H9 (cell line): ENCODE results near the gene ARHGAP22. TPM values are rescaled to one million over a fixed set of nuclear protein-coding genes. Genes with fewer than 3 reads are reported as not detected.

ENCODE experiments used
- DNase-seq: peaks from one replicate; pipeline ENCODE4 v3.0.0-alpha.2; 2017
- H2AFZ ChIP-seq: one replicate; pipeline ENCODE4 v1.6.1; 2013; ENCODE audit warnings: mild to moderate bottlenecking, low read length, control low read depth, moderate library complexity
- H2AK5ac ChIP-seq: 2 replicates; pipeline ENCODE4 v1.6.1; 2013; ENCODE audit warnings: low read length, control low read depth, mixed read lengths; ENCODE audit not compliant: insufficient read length
- H2BK120ac ChIP-seq: one replicate; pipeline ENCODE4 v1.6.1; 2013; ENCODE audit warnings: low read depth, mild to moderate bottlenecking, low read length, control low read depth, inconsistent platforms; ENCODE audit not compliant: poor library complexity, severe bottlenecking
- H2BK12ac ChIP-seq: 2 replicates; pipeline ENCODE4 v1.6.1; 2013; ENCODE audit warnings: low read length, control low read depth, mixed read lengths, low read depth; ENCODE audit not compliant: insufficient read length
- H2BK15ac ChIP-seq: 2 replicates; pipeline ENCODE4 v1.6.1; 2013; ENCODE audit warnings: low read depth, low read length, control low read depth
- H2BK20ac ChIP-seq: one replicate; pipeline ENCODE4 v1.6.1; 2013; ENCODE audit warnings: low read depth, mild to moderate bottlenecking, low read length, control low read depth, inconsistent platforms; ENCODE audit not compliant: poor library complexity, severe bottlenecking
- H2BK5ac ChIP-seq: 2 replicates; pipeline ENCODE4 v1.6.1; 2013; ENCODE audit warnings: low read length, control low read depth, mixed read lengths; ENCODE audit not compliant: insufficient read length
- H3K14ac ChIP-seq: 2 replicates; pipeline ENCODE4 v1.6.1; 2013; ENCODE audit warnings: low read length, control low read depth; ENCODE audit not compliant: insufficient read depth
- H3K18ac ChIP-seq: 2 replicates; pipeline ENCODE4 v1.6.1; 2013; ENCODE audit warnings: low read depth, mild to moderate bottlenecking, mixed read lengths, low read length, control low read depth; ENCODE audit not compliant: insufficient read length
- H3K23ac ChIP-seq: 2 replicates; pipeline ENCODE4 v1.6.1; 2013; ENCODE audit warnings: low read length, control low read depth, mixed read lengths, low read depth; ENCODE audit not compliant: insufficient read length
- H3K23me2 ChIP-seq: 2 replicates; pipeline ENCODE4 v1.6.1; 2013; ENCODE audit warnings: low read depth, mild to moderate bottlenecking, mixed read lengths, low read length, control low read depth; ENCODE audit not compliant: insufficient read length, poor library complexity, severe bottlenecking
- H3K27ac ChIP-seq: 2 replicates; pipeline ENCODE4 v1.5.1; 2013; ENCODE audit warnings: low read length, control low read depth, mixed read lengths, low read depth; ENCODE audit not compliant: insufficient read length
- H3K27me3 ChIP-seq: 2 replicates; pipeline ENCODE4 v1.6.1; 2013; ENCODE audit warnings: low read length, control low read depth, inconsistent platforms; ENCODE audit not compliant: insufficient read depth
- H3K4ac ChIP-seq: 2 replicates; pipeline ENCODE4 v1.6.1; 2013; ENCODE audit warnings: low read depth, mild to moderate bottlenecking, control low read depth, inconsistent platforms, low read length, moderate library complexity
- H3K4me1 ChIP-seq: 2 replicates; pipeline ENCODE4 v1.6.1; 2013; ENCODE audit warnings: low read length, control low read depth, inconsistent platforms; ENCODE audit not compliant: insufficient read depth
- H3K4me2 ChIP-seq: 2 replicates; pipeline ENCODE4 v1.6.1; 2013; ENCODE audit warnings: low read length, control low read depth, mixed read lengths; ENCODE audit not compliant: insufficient read length, insufficient read depth
- H3K56ac ChIP-seq: 2 replicates; pipeline ENCODE4 v1.6.1; 2013; ENCODE audit warnings: low read depth, mild to moderate bottlenecking, mixed read lengths, low read length, control low read depth; ENCODE audit not compliant: insufficient read length
- H3K79me1 ChIP-seq: 2 replicates; pipeline ENCODE4 v1.6.1; 2013; ENCODE audit warnings: low read depth, mild to moderate bottlenecking, moderate library complexity, low read length, control low read depth, inconsistent platforms; ENCODE audit not compliant: insufficient read depth, poor library complexity, severe bottlenecking
- H3K79me2 ChIP-seq: 2 replicates; pipeline ENCODE4 v1.6.1; 2013; ENCODE audit warnings: low read length, control low read depth, inconsistent platforms; ENCODE audit not compliant: insufficient read depth
- H3K9ac ChIP-seq: 2 replicates; pipeline ENCODE4 v1.6.1; 2013; ENCODE audit warnings: low read length, control low read depth, mixed read lengths; ENCODE audit not compliant: insufficient read length; ENCODE audit errors: extremely low read depth
- H3K9me3 ChIP-seq: one replicate; pipeline ENCODE4 v1.6.1; 2013; ENCODE audit warnings: low read depth, low read length, inconsistent platforms; ENCODE audit not compliant: control insufficient read depth
- H3T11ph ChIP-seq: one replicate; pipeline ENCODE4 v1.6.1; 2013; ENCODE audit warnings: mild to moderate bottlenecking, low read length, control low read depth, inconsistent platforms
- H4K20me1 ChIP-seq: one replicate; pipeline ENCODE4 v1.6.1; 2013; ENCODE audit not compliant: control insufficient read depth, insufficient read length, insufficient read depth
- H4K5ac ChIP-seq: 2 replicates; pipeline ENCODE4 v1.6.1; 2013; ENCODE audit warnings: low read depth, mild to moderate bottlenecking, mixed read lengths, low read length, control low read depth; ENCODE audit not compliant: insufficient read length
- H4K8ac ChIP-seq: replicated peaks from 2 replicates; pipeline ENCODE4 v1.6.1; 2013; ENCODE audit warnings: low read length, control low read depth, mixed read lengths, low read depth; ENCODE audit not compliant: insufficient read length
- H4K91ac ChIP-seq: 2 replicates; pipeline ENCODE4 v1.6.1; 2013; ENCODE audit warnings: low read depth, mild to moderate bottlenecking, moderate library complexity, mixed read lengths, low read length, control low read depth; ENCODE audit not compliant: insufficient read length
- H3K27ac Mint-ChIP-seq, 3 experiments: 2 replicates in 2 of 3; 3 replicates in 1 of 3; pipeline ENCODE4 v1.8.0; 2020 to 2021; ENCODE audit warnings: mixed read lengths in 3 of 3, mild to moderate bottlenecking in 1 of 3, moderate library complexity in 1 of 3
- H3K27me3 Mint-ChIP-seq: 2 replicates; pipeline ENCODE4 v1.8.0; 2021; ENCODE audit warnings: low read depth, mild to moderate bottlenecking, moderate library complexity, mixed read lengths
- H3K36me3 Mint-ChIP-seq, 3 experiments: 2 replicates in 2 of 3; 3 replicates in 1 of 3; pipeline ENCODE4 v1.8.0; 2020 to 2021; ENCODE audit warnings: low read depth in 3 of 3, mixed read lengths in 3 of 3; ENCODE audit not compliant: insufficient read depth in 1 of 3
- H3K4me1 Mint-ChIP-seq, 2 experiments: 2 replicates each; pipeline ENCODE4 v1.8.0; 2020; ENCODE audit warnings: mixed read lengths in 2 of 2
- H3K4me3 Mint-ChIP-seq, 2 experiments: 2 replicates in 1 of 2; 3 replicates in 1 of 2; pipeline ENCODE4 v1.8.0; 2020 to 2021; ENCODE audit warnings: mild to moderate bottlenecking in 2 of 2, mixed read lengths in 2 of 2, moderate library complexity in 1 of 2
- H3K9me3 Mint-ChIP-seq, 2 experiments: 2 replicates in 1 of 2; 3 replicates in 1 of 2; pipeline ENCODE4 v1.8.0; 2020; ENCODE audit warnings: mild to moderate bottlenecking in 2 of 2, mixed read lengths in 2 of 2, moderate library complexity in 1 of 2
- WGBS: extraction: QIAGEN DNeasy Blood & Tissue Kit; methylation state at CpG from one replicate; pipeline ENCODE4 v1.1.7; 2013; ENCODE audit warnings: missing lambda C conversion rate, low lambda C conversion rate, mixed read lengths; ENCODE audit not compliant: insufficient read length; ENCODE audit errors: extremely low coverage; 5-methylcytosine and 5-hydroxymethylcytosine counted together
- total RNA-seq: library from RNA; stranded (reverse); gene quantifications from 2 replicates; pipeline ENCODE4 v1.2.1, GENCODE V29; 2021
- TF ChIP-seq, protein P1 (sequence below): fragments of 200-600 bp; sonication (generic); conservative IDR thresholded peaks from 3 replicates; pipeline ENCODE4 v1.8.0; 2021; ENCODE audit warnings: antibody characterized with exemption, mild to moderate bottlenecking

Gene ARHGAP22
- total RNA-seq, 1 experiment from 2014 or later, result 7.4 TPM

- H3K9me3 Mint-ChIP-seq, result no peaks in the 10 kb centered on the region
- H3K4me1 ChIP-seq, result no peaks in the 10 kb centered on the region; the same call in 1 of the 2 replicates
- DNase-seq, result peak; percentile 28
- TF ChIP-seq, protein P1, sequence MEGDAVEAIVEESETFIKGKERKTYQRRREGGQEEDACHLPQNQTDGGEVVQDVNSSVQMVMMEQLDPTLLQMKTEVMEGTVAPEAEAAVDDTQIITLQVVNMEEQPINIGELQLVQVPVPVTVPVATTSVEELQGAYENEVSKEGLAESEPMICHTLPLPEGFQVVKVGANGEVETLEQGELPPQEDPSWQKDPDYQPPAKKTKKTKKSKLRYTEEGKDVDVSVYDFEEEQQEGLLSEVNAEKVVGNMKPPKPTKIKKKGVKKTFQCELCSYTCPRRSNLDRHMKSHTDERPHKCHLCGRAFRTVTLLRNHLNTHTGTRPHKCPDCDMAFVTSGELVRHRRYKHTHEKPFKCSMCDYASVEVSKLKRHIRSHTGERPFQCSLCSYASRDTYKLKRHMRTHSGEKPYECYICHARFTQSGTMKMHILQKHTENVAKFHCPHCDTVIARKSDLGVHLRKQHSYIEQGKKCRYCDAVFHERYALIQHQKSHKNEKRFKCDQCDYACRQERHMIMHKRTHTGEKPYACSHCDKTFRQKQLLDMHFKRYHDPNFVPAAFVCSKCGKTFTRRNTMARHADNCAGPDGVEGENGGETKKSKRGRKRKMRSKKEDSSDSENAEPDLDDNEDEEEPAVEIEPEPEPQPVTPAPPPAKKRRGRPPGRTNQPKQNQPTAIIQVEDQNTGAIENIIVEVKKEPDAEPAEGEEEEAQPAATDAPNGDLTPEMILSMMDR, result no peak
- no peaks in the 10 kb centered on the region for H4K20me1 ChIP-seq
- H3K56ac ChIP-seq, result no peak overlapping the region
- H3K27ac Mint-ChIP-seq, result peak overlapping the region in 1 of 3 experiments; percentile 56; a peak in 2 of 7 replicates
- H3K79me1 ChIP-seq, result no peaks in the 10 kb centered on the region
- H4K5ac ChIP-seq, result no peak overlapping the region
- peaks cover 0 to 4% (median 3%) of the 10 kb centered on the region in 3 experiments; a peak in 3 of 7 replicates for H3K36me3 Mint-ChIP-seq
- H2AK5ac ChIP-seq, result no peak overlapping the region
- no peak overlapping the region for H3K23ac ChIP-seq
- H3K9me3 ChIP-seq, result no peaks in the 10 kb centered on the region
- H3K18ac ChIP-seq, result no peak overlapping the region
- H3K23me2 ChIP-seq, result no peaks in the 10 kb centered on the region
- no peak overlapping the region for H2AFZ ChIP-seq
- H3K4ac ChIP-seq, result no peak overlapping the region
- no peak overlapping the region for H2BK15ac ChIP-seq
- no peak overlapping the region for H2BK5ac ChIP-seq
- peaks cover 25 to 50% of the 10 kb centered on the region in 2 experiments for H3K4me1 Mint-ChIP-seq
- H3K4me2 ChIP-seq, result no peak overlapping the region
- H3K79me2 ChIP-seq, result no peaks in the 10 kb centered on the region
- no peak overlapping the region for H3K4me3 Mint-ChIP-seq
- H3K27me3 ChIP-seq, result no peaks in the 10 kb centered on the region
- H3K27ac ChIP-seq, result no peak overlapping the region
- H2BK20ac ChIP-seq, result no peak overlapping the region
- peak overlapping the region; percentile 86; the same call in 1 of the 2 replicates for H3K14ac ChIP-seq
- H4K91ac ChIP-seq, result no peak overlapping the region
- no peak overlapping the region for H2BK12ac ChIP-seq
- no peak overlapping the region for H3T11ph ChIP-seq
- no CpG with 5 or more reads among the region's 20 CpGs for WGBS
- H4K8ac ChIP-seq, result no peak overlapping the region
- no peaks in the 10 kb centered on the region; the same call in none of the 2 replicates for H3K27me3 Mint-ChIP-seq
- H2BK120ac ChIP-seq, result no peak overlapping the region
- H3K9ac ChIP-seq, result no peak overlapping the region
These were observed 124.2 kb downstream of the ARHGAP22 start for GRCh38 chr10:48480397-48481374.
